Ramos (cell line): ENCODE measurements around the gene C11orf86.

Experiments used
- in situ Hi-C: fragments of 300-500 bp; cut with MboI; formaldehyde crosslinking; loops from one replicate; pipeline ENCODE4 v1.14.3; 2022; ENCODE audit warnings: low sequenced_read_pairs; ENCODE audit not compliant: unreplicated experiment

C11orf86 gene

DNA sequence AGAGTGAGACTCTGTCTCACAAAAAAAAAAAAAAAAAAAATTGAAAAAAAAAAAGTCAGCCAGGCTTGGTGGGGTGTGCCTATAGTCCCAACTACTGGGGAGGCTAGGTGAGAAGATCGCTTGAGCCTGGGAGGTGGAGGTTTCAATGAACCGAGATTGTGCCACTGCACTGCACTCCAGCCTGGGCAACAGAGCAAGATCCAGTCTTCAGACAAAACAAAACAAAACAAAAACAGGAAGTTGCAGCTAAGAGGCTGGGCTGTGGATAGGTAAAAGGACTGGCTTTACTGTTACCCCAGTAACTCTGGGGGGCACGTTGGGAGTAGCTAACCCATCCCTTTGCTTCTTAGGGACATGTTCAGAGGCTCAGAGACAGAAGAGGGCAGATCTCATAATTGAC lies 10.6 kb upstream of the C11orf86 start:
- in situ Hi-C loops, result no loop called here

DNA sequence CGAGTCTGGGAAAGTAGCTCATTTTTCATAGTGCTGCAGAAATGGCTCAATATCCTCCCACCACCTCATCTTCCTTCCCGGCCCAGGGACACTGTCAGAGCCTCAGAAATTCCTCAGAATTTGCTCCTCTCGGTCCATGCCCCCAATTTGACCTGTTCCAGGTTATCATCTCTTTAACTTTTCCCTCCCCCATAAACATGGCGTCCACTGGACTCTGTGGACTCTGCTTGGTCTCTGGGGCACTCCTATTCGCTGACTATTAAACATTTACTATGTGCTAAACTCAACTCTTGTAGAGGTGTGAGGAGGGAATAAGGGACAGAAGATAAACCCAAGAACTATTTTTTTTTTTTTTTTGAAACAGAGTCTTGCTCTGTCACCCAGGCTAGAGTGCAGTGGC lies 8.8 kb upstream of the C11orf86 start:
- in situ Hi-C loops, result no loop called here

DNA sequence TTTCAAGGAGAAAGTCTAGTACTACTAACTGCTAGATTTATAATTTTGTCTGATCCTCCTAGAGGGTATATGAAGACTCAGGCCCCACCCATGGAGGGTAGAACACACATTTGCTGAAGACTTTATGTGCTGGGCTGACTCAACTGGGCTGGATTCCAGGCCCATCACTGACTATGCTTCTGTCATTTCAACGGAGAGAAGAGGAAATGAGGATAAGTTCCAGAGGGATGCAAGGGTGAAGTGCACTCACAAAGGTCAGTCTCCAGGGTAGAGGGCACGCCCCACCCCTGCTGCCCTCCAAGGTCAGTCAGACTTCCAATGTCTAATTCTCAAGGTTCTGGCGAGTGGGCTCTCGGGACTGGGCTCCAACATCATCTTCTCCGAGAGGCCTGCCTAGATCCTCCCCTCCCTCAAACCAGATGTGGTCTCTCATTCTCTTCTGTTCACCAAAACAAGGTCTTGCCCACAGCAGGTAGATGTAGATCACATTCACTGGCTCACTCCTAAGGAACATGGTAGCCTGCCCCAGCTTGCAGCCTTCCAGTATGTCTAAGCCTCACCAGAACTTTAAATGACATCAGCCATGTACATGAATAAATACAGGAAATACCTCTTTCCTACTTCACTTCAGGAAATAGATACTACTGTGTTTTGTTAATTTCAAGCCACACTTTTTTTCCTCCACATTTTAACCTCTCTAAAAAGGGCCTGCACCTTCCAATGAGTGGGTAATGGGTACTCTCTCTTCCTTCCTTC lies 7.3 kb upstream of the C11orf86 start:
- in situ Hi-C loops, result no loop called here

DNA sequence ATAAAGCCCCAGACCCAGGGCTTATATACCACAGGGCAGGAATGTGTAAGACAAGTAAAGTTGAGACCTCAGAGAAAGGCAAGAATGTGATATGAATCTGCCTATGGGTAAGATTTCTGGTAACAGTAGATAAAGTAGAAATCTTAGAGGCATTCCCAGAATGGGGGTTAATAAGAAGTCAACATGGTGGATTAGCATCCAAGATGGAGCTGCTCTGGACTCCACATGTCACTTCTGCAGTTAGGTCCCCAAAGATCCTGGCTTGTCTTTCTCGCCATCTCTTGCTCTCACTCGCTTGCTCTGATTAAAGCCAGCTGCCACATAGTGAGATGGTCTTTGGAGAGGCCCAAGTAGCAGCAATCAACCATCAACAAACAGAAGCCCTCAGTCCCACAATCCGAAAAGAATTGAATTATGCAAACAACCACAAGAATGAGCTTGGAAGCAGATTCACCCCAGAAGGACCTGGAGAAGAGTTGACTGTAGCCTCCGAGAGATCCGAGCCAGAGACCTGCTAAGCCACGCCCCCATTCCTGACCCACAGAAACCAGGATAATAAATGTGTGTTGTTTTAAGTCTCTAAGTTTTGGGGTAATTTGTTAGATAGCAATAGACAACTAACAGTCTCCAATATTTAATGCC lies 5.4 kb upstream of the C11orf86 start:
- in situ Hi-C loops, result no loop called here

DNA sequence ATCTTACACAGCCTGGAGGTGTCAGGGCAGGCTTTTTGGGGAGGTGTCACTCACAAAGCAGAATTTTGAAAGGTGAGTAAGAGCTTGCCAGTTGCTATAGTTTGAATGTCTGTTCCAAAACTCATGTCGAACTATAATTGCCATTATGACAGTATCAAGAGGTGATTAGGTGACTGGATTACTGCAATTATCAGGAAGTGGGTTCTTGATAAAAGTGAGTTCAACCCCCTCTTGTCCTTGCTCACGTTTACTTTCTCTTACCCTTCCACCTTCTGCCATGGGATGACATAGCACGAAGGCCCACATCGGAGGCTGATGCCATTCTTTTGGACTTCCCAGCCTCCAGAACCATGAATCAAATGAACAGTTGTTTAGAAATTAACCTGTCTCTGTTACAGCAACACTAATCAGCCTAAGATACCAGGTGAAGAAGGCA lies 4.7 kb upstream of the C11orf86 start:
- in situ Hi-C loops, result no loop called here

DNA sequence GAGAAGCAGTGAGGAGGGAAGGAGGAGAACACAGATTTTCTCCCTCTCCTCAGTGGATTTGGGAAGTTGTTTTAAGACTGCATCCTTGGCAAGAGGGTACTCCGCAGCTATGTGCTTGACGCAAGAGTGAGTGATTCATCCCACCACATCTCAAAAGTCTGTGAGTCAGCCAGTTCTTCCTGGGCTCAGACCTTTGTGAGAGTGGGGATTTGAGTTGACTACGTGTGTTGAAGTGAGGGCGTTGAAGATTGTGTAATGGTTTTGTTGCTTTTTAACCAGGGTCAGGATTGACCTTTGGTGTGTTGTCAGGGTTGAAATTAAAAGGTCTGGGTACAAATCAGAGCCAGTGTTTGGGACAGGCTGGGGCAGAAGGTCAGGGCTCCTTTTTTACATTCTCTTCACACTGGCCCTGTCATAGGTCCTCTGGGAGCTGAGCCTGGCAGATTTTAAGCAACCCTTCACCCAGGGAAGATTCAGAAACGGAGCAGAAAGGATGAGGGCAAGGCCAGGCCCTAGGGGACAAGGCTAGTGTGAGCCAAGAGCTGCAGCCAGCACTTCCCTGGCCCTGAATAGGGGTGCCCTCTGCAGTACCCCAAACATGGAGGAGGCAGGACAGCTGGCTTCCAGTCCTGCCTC lies 4.2 kb upstream of the C11orf86 start:
- in situ Hi-C loops, result no loop called here

DNA sequence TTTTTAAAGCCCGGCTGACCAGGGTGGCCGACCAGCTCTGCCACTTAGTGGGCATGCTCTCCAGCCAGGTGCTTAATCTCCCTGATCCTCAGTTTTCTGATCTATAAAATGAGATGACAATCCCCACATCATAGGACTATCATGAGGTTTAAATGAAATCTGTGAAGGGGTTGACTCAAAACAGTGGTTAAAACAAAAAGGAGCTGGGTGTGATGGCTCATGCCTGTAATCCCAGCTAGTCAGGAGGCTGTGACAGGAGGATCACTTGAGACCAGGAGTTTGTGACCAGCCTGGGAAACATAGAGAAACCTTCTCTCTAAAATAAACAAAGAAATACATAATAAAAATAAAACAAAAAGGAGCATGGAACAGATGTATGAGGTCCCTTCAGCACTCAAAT lies 3.6 kb upstream of the C11orf86 start:
- in situ Hi-C loops, result no loop called here

DNA sequence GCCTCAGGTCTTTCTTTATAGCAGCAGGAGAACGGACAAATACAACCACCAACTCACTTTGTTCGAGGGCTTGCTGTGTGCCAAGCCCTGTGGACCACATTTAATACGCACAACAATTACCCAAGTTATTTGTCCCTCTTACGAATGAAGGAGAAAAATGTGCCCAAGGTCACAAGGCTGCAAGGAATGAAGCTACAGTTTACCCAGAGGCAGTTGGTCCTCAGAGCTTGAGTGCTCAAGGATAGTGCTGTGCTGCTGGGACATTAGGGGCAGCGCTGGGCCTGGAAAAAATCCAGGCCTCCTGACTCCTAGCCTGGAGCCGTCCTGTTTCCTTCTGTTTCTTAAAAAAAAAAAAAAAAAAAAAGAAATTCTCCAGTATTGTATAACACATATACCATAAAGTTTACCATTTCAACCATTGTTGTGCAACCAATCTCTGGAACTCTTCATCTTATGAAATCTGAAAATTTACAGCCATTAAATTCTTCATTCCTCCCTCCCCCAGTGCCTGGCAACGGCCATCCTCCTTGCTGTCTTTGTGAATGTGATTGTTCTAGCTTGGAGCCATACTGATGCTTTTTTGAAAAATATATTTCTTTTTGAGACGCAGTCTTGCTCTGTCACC lies 1.0 kb upstream of the C11orf86 start:
- in situ Hi-C loops, result no loop called here

DNA sequence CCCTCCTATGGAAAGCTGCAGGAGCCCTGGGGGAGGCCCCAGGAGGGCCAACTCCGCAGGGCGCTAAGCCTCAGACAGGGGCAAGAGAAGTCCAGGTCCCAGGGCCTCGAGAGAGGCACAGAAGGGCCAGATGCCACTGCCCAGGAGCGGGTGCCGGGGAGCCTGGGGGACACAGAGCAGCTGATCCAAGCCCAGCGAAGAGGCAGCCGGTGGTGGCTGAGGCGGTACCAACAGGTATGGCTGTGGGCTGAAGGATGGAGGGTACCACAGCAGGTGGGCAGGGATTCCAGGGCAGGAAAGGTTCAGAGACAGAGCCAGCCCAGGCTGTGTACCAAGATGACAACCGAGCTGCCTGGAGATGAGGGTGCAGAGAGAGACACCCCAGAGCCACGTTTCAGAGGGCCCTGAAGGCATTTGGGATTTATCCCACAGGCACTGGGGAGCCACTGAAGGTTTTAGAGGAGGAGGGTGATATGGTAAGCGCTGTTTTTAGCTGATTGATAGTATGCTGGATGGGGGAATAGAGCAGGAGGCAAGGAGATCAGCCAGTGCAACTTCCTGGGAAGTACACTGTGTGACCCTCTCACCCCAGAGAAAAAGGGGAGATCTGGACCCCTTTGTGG lies 412 bp downstream of the C11orf86 start:
- in situ Hi-C loops, result no loop called here

DNA sequence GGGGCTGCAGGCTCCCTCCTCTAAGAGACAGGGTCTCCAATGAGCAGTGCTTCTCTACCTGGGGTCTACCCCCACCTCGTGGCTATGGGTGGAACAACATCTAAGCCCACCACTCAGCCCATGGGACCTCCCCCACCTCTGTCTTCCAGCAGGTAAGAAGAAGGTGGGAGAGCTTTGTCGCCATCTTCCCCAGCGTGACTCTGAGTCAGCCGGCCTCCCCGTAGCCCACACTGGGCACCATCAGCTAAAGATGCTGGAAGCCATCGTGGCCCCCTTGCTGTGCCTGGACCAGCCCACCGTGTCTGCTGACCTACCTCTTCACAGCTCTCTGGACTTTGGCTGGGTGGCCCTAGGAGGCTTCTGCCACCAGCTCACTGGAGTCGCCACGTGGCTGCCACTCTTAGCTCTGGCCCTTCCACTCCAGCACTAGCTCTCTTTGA lies 944 bp downstream of the C11orf86 start:
- in situ Hi-C loops, result no loop called here

DNA sequence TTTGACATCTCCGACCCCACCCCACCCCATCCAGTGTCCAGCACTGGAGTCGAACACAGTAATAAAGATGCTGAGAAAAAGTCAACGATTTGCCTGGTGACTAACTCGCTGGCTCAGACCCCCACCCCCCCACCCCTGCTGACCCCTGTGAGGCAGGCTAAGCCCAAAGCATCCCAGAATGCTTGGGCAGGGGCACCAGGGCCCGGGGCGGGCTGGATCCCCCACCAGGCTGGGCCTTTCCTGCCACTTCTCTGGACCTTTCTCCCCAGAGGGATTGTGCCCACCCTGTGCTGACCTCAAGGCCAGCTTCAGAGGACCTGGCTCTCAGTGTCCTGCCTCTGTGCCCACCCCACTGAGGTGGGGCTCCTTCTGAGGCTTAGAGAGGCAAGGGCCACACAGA lies 1.8 kb downstream of the C11orf86 start:
- in situ Hi-C loops, result no loop called here

DNA sequence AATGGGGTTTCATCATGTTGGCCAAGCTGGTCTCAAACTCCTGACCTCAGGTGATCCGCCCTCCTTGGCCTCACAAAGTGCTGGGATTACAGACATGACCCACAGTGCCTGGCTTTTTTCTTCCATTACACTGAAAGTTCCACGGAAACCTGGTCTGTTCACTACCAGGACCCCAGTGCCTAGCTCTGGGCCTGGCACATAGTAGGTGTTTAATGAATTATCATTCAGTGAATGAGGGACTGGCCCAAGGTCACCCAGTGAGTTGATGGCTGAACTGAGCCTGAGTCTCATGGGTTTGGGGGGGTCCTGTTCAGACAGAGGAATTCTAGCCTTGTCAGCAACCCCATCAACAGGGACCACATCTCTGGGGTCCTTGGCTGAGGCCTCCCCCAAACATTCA lies 3.1 kb downstream of the C11orf86 start:
- in situ Hi-C loops, result no loop called here

DNA sequence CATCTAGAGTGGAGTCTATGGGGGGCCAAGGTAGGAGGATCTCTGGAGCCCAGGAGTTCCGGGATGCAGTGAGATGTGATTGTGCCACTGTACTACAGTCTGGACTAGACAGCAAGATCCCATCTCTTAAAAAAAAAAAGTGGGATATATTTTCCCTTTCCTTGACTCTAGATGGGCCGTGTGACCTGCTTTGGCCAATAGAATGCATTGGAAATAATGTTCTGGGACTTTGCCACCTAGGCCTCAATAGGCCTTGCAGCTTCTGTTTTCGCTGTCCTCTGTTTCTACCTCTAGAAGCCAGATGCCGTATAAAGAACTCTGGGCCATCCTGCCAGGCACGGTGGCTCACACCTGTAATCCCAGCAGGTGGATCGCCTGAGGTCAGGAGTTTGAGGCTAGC lies 3.6 kb downstream of the C11orf86 start:
- in situ Hi-C loops, result no loop called here

DNA sequence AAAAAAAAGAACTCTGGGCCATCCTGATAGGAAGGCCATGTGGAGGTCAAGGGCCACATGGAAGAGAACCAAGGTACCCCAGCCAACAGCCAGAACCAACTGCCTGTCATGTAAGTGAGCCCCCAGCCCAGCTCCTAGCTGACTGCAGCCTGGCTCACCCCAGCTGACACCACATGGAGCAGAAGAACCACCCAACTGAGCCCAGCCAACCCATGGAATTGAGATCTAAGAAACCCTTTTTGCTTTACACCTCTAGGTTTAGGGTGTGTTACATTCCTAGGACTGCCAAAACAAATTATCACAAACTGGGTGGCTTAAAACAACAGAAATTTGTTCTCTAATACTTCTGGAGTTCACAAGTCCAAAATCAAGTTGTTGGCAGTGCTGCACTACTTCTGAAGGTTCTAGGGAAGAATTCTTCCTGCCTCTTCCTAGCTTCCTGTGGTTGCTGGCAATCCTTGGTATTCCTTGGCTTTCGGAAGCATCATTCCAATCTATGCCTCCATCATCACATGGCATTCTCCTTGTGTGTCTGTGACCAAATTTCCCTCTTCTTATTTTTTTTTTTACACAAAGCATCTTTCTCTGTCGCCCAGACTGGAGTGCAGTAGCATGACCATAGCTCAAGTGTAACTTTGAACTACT lies 4.4 kb downstream of the C11orf86 start:
- in situ Hi-C loops, result no loop called here

DNA sequence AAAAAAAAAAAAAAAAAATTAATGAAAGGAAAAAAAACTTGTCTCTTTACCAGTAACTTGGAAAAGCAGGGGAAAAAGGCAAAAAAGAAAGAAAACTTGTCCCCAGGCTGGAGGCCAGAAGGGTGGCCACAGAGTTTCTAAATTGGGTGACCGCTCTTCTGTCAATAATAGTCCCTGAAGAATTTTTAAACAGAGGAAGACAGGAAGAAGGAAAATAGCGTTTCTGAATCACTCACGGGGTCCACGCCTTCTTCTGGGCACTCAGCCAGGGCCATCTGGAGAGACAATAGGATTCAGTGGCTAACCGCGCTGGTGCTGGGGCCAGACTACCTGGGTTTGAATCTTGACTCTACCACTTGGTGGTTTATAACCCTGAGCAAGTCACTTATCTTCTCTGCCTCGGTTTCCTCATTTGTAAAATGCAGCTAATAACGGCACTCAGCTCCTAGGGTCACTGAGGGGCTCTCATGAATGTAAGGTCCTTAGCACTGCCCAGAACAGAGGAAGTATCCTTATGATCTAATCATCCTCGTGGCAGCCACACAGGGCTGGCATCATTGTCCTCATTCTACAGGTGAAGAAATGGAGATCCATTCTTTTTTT lies 7.0 kb downstream of the C11orf86 start:
- in situ Hi-C loops, result no loop called here

DNA sequence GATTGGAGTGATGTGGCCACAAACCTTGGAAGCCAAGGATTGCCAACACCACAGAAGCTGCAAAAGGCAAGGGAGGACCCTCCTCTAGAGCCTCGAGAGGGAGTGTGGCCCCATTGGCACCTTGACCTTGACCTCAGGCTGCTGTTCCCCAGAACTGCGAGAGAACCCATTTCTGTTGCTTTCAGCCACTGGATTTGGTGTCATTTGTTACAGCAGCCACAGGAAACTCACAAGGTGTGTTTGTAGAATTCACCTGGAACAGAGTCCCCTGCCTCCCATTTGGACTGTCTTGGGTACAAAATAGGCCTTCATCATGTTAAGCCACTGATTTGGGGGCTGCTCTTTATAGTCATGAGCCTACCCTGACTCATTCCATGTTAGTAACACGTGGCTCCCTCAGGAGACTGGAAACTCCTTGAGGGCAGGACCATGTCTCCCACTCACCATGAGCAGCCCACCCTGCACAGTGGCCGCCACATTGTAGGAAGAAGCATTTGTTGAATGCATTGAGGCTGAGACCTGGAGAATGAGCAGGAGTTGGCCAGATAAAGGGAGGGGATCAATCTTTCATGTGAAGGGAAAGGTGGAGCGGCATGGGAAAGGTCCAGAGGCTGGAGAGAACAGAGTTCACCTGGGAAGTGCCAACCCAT lies 8.3 kb downstream of the C11orf86 start:
- in situ Hi-C loops, result no loop called here

DNA sequence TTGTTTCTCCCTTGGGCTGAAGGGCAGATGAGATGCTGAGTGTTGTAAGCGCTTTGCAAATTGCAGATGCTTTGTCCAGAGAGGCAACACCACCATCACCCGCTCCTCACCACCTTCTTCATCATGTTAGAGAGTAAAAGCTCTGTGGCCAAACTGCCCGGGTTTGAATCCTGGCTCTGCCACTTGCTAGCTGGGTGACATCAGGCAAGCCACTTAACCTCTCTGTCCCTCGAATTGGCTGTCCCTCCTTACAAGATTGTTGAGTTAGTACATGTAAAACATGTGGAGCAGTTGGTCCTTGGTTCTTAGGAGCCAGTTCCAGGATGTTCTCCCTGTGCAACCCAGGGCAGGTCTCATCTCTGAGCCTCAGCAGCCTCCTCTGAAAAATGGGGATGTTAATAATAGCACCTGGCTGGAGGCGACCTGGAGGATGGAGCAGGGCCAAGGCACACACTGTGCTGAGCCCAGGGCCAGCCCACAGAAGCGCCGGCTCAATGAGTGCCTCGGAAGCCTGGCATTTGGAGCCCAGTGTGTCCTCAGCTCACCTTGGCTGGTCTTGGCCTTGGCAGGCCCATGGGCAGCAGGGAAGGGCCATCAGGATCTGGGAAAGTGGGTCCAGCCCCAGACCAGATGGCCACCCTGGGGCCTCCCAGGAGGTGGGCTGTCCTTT lies 10.5 kb downstream of the C11orf86 start:
- in situ Hi-C loops, result no loop called here

DNA sequence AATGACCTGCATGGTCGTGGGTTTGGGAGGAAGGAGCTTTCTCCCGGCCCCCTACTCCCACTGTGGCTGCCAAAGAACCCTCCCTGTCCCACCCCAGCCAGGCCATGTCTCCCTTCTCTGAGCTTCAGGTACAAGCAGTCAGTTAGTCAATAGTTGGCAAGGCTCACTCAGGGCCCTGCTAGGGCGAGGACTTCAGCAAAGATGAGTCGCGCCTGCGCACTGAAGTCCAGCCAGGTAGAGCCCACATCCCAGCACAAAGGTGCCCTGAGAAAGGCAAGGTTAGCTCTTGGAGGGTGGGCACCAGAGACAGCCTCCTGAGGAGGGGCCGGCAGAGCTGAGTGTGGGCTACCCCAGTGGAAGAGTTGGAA lies 11.1 kb downstream of the C11orf86 start:
- in situ Hi-C loops, result no loop called here

DNA sequence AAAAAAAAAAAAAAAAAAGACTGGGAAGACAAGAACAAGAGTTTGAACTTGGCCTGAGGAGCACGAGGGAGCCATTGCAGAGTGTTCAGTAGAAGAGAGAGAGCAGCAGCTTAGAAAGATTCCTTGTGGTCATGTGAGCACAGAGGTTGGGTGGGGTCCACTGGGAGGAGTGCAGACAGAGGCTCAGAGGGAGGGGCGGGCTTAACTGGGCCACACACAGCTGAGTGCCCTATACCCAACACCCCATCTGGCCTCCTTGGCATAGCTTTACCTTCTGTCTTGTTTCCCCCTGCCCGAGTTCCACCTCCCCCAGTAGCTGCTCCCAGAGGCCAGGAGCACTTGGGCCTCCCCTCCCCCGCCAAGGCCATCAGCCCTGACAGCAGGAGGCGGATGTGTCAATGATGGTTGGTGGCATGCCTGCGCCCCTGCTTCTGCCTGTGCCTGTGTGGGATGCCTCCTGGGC lies 12.1 kb downstream of the C11orf86 start:
- in situ Hi-C loops, result no loop called here
